ENCODE measurements around the gene PPP1R8.
"Not testable (repeated sequence)": the region's sequence is repeated elsewhere in the genome, so short reads cannot be mapped to it uniquely, and the experiment has no call there.

The PPP1R8 gene

DNA sequence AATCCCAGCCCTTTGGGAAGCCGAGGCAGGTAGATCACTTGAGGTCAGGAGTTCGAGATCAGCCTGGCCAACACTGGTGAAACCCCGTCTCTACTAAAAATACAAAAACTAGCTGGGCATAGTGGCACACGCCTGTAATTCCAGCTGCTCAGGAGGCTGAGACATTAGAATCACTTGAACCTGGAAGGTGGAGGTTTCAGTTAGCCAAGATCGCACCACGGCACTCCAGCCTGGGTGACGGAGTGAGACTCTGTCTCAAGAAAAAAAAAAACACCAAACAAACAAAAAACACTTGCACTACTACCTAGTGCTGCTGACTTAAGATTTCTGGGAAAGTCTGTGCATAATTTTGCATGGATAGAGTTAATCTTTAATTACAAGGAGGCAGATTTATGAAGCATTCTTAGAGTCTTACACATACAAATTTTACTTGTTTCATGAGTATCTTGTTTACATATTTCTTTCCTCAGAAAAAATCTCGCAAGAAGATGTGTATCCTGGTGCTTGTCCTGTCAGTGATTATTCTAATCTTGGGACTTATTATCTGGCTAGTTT, 8.7 kb upstream of the PPP1R8 start:
- H3K4me3 Mint-ChIP-seq = no peak overlapping the region
- peaks cover 11% of the 10 kb centered on the region for H3K36me3 Mint-ChIP-seq
- H3K27me3 Mint-ChIP-seq = no peaks in the 10 kb centered on the region
- no peaks in the 10 kb centered on the region for H3K4me1 Mint-ChIP-seq
- no peak overlapping the region for H3K27ac Mint-ChIP-seq
- no peaks in the 10 kb centered on the region for H3K9me3 Mint-ChIP-seq

- Mint-ChIP-seq H3K36me3 (peaks cover 10% of the 10 kb centered on the region), H3K4me1 (no peaks in the 10 kb centered on the region), H3K27me3 (no peaks in the 10 kb centered on the region), H3K27ac (no peak overlapping the region), H3K4me3 (no peak overlapping the region), H3K9me3 (no peaks in the 10 kb centered on the region)
Measured at GRCh38 chr1:27823784-27824183, 6.8 kb upstream of the PPP1R8 start.

DNA sequence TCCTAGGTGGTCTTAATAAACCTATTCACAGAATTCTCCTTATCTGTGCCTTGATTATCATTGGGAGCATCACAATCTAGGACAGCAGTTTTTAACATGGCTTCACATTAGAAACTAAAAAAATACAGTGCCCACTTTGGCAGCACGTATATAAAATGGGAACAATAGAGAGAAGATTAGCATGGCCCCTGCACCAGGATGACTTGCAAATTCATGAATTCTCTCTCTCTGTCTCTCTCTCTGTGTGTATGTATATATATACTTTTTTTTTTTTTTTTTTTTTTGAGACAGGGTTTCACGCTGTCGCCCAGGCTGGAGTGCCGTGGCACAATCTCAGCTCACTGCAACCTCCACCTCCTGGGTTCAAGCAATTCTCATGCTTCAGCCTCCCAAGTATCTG, 6.2 kb upstream of the PPP1R8 start:
- H3K27me3 Mint-ChIP-seq = no peaks in the 10 kb centered on the region
- H3K4me3 Mint-ChIP-seq = no peak overlapping the region
- H3K27ac Mint-ChIP-seq = no peak overlapping the region
- H3K9me3 Mint-ChIP-seq = no peaks in the 10 kb centered on the region
- peaks cover 7% of the 10 kb centered on the region for H3K36me3 Mint-ChIP-seq
- H3K4me1 Mint-ChIP-seq = no peaks in the 10 kb centered on the region

- Mint-ChIP-seq H3K4me3 (peak overlapping the region; percentile 95), H3K4me1 (peaks cover 26% of the 10 kb centered on the region)
- not testable (repeated sequence) for H3K27ac Mint-ChIP-seq, H3K36me3 Mint-ChIP-seq, H3K27me3 Mint-ChIP-seq, H3K9me3 Mint-ChIP-seq
Measured at GRCh38 chr1:27829339-27829960, 1.1 kb upstream of the PPP1R8 start.

GRCh38 chr1:27831568-27832410, 1.2 kb downstream of the PPP1R8 start:
- Mint-ChIP-seq H3K4me3 (peak overlapping the region; percentile 95), H3K4me1 (peaks cover 39% of the 10 kb centered on the region), H3K9me3 (no peaks in the 10 kb centered on the region), H3K36me3 (no peaks in the 10 kb centered on the region), H3K27me3 (no peaks in the 10 kb centered on the region), H3K27ac (peak overlapping the region; percentile 96)

GRCh38 chr1:27832762-27833161, 2.2 kb downstream of the PPP1R8 start:
- Mint-ChIP-seq H3K9me3 (no peaks in the 10 kb centered on the region), H3K4me1 (peaks cover 39% of the 10 kb centered on the region), H3K27ac (no peak overlapping the region), H3K4me3 (peak overlapping the region; percentile 95), H3K36me3 (no peaks in the 10 kb centered on the region), H3K27me3 (no peaks in the 10 kb centered on the region)

DNA sequence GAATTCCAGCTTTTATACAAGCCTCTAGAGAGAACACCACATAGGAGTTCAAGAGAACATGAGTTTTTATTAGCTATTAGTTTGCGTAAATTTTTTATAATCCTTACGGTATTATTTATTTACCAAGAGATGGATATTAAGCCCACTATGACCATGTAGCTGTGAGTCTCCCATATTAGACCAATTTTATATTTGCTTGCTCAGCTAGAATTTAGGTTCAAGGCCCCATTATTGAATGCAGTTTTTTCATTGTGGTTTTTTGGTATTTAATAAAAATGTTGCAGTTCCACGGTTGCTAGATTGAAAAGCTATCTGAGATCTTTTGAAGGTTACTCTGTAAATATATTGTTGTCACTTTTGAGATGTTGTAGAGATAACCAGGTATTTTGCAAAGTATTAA, 2.9 kb downstream of the PPP1R8 start:
- H3K27me3 Mint-ChIP-seq = no peaks in the 10 kb centered on the region
- H3K4me3 Mint-ChIP-seq = peak overlapping the region; percentile 51
- no peaks in the 10 kb centered on the region for H3K9me3 Mint-ChIP-seq
- H3K27ac Mint-ChIP-seq = no peak overlapping the region
- H3K4me1 Mint-ChIP-seq = peaks cover 39% of the 10 kb centered on the region
- H3K36me3 Mint-ChIP-seq = no peaks in the 10 kb centered on the region

DNA sequence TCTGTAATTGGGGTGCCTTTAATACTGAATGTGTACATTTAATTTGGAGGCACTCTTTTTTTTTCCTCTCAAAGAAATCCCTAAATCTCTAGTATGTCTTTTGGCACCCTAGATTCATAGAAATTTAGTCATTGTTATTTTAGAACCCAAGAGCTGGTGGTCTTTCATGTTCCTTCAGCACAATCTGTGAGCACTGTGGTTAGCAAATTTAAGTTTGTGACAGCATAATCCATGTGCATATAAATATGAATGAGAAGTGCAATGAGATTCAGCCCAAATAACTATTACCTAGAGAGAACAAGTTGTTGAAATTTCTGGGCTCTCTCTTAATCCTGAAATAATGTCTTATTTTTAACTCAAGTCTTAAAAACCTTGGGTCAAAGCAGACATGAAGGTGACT, 4.5 kb downstream of the PPP1R8 start:
- Mint-ChIP-seq H3K4me1 (peaks cover 43% of the 10 kb centered on the region), H3K36me3 (no peaks in the 10 kb centered on the region), H3K27me3 (no peaks in the 10 kb centered on the region), H3K27ac (no peak overlapping the region), H3K9me3 (no peaks in the 10 kb centered on the region), H3K4me3 (no peak overlapping the region)

DNA sequence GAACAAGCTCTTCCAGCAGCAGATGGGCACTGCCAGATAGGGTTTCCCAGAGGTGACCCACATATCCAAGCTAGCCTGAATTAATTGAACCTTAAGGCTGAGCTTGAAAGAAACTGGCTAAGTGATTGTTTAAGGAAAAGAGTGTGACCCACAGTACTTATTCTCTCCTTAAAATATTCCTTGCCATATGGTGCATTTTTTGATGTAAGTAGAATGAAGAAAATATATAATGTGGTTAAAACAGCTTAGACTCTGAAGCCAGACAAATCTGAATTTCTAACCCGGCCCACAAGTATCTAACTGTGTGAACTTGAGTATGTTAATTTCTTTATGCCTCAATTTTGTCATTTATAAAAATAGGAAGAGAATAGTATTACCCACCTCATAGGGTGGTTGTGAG, 4.9 kb downstream of the PPP1R8 start:
- Mint-ChIP-seq H3K27ac (no peak overlapping the region), H3K9me3 (no peaks in the 10 kb centered on the region), H3K4me3 (no peak overlapping the region), H3K4me1 (peaks cover 43% of the 10 kb centered on the region), H3K36me3 (no peaks in the 10 kb centered on the region), H3K27me3 (no peaks in the 10 kb centered on the region)

DNA sequence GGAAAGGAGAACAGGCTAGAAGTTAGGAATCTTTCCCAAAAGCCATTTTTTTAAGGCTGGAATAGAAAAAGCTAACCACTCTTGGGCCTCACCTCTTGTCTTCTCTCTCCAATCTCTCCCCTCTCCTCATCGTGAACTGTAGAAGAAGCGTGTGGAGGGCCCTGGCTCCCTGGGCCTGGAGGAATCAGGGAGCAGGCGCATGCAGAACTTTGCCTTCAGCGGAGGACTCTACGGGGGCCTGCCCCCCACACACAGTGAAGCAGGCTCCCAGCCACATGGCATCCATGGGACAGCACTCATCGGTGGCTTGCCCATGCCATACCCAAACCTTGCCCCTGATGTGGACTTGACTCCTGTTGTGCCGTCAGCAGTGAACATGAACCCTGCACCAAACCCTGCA, 19.4 kb downstream of the PPP1R8 start:
- Mint-ChIP-seq H3K4me1 (no peaks in the 10 kb centered on the region), H3K4me3 (no peak overlapping the region), H3K9me3 (no peaks in the 10 kb centered on the region), H3K27ac (no peak overlapping the region), H3K36me3 (peaks cover 7% of the 10 kb centered on the region), H3K27me3 (no peaks in the 10 kb centered on the region)

DNA sequence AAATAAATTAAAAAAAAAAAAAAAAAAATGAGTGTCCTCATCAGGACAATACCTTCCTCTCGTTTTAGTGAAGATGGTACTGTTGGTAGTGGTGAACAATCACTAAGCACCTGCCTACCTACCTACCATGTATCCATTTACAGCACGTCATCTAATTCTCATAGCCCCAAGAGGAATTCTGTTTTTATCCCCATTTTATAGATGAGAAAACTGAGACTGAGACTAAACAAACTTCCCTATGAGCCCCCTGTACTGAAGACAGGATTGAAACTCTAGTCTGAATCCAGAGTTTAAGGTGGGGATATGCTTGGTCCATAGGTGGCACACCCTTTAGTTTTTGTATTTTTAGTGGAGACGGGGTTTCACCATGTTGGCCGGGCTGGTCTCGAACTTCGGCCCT, 24.5 kb downstream of the PPP1R8 start:
- Mint-ChIP-seq H3K4me3 (no peak overlapping the region), H3K9me3 (no peaks in the 10 kb centered on the region), H3K36me3 (peaks cover 3% of the 10 kb centered on the region), H3K27ac (no peak overlapping the region), H3K4me1 (peaks cover 13% of the 10 kb centered on the region), H3K27me3 (no peaks in the 10 kb centered on the region)

- Mint-ChIP-seq H3K4me1 (peaks cover 15% of the 10 kb centered on the region), H3K36me3 (peaks cover under 1% of the 10 kb centered on the region), H3K9me3 (no peaks in the 10 kb centered on the region), H3K27me3 (no peaks in the 10 kb centered on the region), H3K4me3 (no peak overlapping the region), H3K27ac (no peak overlapping the region)
Measured at GRCh38 chr1:27856561-27857343, 26.2 kb downstream of the PPP1R8 start.

GRCh38 chr1:27857552-27857951, 27.0 kb downstream of the PPP1R8 start:
- not testable (repeated sequence) for H3K4me3 Mint-ChIP-seq, H3K36me3 Mint-ChIP-seq, H3K9me3 Mint-ChIP-seq, H3K27ac Mint-ChIP-seq, H3K27me3 Mint-ChIP-seq
- H3K4me1 Mint-ChIP-seq = peaks cover 19% of the 10 kb centered on the region

DNA sequence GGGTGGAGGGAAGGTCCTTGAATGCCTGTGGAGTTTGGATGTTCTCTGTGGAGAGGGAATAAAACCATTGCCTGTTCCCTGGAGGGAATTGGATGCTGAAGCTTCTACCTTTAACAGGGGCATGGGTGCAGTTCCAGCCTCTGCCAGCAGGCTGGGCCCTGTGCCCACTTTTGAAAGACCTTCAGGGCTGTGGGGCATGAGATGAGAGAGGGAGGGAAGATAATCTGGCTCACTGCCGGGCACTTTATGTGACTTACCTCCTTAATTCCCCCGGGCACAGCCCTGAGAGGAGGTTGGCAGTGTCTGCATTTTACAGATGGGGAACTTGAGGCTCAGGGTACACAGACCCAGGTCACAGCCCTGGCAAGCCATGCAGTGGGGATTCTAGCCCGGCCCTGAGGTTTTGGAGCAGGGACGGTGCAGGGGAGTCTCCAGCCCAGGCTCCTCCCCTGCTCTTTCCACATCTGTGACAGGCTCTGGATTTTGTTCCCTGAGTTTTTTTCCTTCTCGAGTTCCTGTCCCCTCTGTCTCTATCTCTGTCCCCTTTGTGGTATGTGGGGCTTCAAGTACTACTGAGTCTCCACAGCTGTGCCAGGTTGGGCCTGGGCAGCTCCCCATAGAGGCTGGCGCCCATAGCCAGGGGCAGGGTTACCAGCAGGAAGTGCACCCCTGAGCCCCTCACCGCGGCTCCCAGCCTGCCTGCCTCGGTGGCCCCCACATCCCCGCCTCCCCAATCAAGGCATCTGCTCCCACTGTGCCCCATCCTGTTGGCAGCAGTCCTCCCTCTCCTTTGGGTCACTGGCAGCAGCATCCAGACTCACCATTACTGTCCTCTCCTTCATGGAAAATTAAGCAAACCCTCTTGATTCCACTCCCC, 27.7 kb downstream of the PPP1R8 start:
- Mint-ChIP-seq H3K36me3 (no peaks in the 10 kb centered on the region), H3K4me1 (peaks cover 26% of the 10 kb centered on the region), H3K4me3 (no peak overlapping the region), H3K27ac (peak overlapping the region; percentile 27), H3K9me3 (no peaks in the 10 kb centered on the region), H3K27me3 (no peaks in the 10 kb centered on the region)

GRCh38 chr1:27858949-27859576, 28.5 kb downstream of the PPP1R8 start:
- Mint-ChIP-seq H3K27me3 (no peaks in the 10 kb centered on the region), H3K27ac (peak overlapping the region; percentile 27), H3K36me3 (no peaks in the 10 kb centered on the region), H3K9me3 (no peaks in the 10 kb centered on the region), H3K4me1 (peaks cover 34% of the 10 kb centered on the region), H3K4me3 (no peak overlapping the region)

All from activated naive CD4-positive, alpha-beta T cell treated with anti-CD3 and anti-CD28 coated beads, Interleukin-2, amount 50 U/mL, for 24 hours (primary cell).